Measurements from ENCODE around the gene TUBA8.
"Not testable (repeated sequence)": the region's sequence is repeated elsewhere in the genome, so short reads cannot be mapped to it uniquely, and the experiment has no call there.

The TUBA8 gene

DNA sequence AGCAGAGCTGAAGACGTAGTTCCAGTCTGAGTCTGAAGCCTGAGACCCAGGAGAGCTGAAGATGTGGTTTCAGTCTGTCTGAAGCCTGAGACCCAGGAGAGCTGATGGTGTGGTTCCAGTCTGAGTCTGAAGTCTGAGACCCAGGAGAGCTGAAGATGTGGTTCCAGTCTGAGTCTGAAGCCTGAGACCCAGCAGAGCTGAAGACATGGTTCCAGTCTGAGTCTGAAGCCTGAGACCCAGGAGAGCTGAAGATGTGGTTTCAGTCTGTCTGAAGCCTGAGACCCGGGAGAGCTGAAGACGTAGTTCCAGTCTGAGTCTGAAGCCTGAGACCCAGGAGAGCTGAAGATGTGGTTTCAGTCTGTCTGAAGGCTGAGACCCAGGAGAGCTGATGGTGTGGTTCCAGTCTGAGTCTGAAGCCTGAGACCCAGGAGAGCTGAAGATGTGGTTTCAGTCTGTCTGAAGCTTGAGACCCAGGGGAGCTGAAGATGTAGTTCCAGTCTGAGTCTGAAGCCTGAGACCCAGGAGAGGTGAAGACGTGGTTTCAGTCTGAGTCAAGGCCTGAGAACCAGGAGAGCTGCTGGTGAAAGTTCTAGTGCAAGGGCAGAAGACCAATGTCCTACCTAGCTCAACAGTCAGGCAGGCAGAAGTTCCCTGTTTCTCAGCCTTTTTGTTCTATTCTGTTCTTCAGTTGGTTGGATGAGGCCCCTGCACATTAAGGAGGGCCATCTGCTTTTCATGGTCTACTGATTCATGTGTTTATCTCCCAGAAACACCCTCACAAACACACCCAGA, 3.9 kb upstream of the TUBA8 start:
- not testable (repeated sequence) for DNase-seq

DNA sequence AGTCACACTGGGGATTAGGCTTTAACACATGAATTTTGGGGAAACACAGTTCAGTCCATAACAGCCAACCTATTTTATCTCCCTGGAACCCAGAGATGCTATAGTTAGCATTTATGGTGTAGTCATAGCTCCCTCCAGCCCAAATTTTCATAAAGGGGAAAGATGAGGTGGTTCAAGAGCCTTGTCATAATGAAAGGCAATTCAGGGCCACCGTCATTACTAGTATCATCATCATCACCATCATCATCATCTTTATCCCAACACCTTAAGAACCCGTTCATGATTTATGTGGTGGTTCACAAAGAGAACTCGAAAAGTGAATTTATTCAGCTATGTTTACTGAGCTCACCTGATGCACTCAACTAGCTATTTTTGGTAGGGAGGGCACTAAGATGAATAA, 2.4 kb upstream of the TUBA8 start:
- no peak for DNase-seq

DNA sequence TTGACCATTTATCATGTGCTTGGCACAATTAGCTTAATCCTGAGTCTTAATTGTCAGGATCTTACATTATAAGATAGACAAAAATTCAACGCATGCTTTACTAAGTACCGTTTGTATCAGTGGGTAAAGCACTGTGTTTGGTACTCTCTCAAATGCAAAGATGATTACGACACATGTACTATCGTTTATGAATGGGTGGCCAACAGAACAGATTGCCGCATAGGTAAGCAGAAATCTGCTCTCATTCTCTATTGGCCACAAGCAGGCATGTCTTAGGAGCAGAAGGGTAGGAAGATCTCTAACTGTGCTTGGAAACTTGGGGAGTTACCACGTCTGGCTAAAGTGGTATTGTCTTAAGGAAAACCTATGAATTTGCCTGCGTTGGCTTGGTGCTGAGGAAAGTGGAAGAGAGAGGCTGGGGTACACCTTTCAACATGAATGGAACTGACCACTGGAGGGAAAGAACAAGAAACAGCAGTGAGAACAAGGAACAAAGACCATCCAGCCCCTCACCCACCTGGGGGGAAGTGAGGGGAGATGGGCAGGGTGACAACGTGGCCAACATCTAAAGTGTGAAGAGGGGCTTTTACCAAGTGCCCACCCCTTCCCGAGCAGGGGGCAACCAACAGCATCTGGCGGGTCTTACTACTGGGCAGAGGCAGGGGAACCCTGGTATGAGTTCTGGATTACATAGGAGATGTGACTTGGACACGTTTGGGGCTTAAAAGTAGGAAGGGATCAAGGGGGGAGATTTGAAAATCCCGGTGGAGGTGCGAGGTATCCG, 1.0 kb upstream of the TUBA8 start:
- no peak for DNase-seq

DNA sequence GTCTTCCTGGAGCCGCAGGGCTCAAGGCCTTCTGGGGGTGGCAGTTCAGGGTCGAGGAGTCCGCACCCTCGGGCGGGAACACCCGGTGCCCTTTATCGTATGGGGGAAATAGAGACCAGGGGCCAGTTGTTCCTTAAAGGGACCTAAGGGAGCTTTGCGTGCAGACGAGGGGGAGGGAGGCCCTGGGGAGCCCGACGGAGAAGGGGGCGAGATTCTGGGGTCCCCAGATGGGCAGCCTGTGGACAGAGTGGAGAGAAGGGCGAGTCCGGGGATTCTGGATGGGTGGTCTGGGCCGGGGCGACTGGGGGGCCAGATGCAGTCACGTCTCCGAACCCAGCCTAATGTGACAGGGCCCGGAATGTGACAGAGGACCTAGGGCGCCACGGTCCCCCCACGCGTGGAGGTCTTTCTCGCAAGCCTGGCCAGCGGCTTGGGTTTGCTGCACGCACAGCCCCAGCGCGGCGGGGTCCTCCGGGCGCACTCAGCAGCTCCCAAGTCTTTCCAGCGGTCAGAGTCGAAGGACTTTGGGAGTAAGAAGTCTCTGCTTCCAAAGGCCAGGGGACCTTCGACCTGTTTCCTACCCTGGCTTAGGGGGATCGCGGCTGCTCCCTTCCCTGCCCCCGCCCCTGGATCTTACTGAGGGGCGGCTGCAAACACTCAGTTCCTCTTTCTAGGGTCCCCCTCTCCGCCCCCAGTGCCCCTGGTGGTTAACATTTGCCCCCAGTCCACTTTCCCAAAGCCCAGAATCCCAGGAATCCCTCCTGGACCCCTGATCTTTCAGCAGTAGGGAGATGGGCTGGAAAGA, 547 bp downstream of the TUBA8 start:
- DNase-seq: no peak

DNA sequence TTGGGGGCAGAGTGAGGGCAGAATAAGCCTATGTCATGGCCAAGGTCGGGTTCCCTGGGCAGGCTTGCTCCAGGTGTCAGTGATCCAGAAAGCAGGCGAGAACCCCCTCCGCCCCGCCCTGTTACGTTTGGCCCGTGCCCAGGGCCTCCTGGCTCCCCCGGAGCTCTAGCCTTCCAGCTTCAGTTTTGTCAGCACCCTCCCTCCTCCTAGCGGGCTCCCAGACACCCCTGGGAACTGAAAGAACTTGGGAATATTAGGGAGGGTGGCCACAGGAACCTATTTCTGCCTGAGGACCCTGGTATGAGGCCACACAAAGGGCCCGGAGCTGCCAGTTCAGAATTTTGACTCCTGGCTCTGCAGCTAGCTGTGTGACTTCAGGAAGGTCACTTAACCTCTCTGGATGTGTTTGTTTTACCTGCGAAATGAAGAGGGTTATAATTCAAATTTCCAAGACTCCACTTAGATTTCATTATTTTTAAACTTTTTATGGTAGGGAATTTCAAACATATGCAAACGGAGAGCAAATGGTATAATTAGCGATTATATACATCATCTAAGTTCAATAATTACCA, 1.2 kb downstream of the TUBA8 start:
- DNase-seq: no peak

DNA sequence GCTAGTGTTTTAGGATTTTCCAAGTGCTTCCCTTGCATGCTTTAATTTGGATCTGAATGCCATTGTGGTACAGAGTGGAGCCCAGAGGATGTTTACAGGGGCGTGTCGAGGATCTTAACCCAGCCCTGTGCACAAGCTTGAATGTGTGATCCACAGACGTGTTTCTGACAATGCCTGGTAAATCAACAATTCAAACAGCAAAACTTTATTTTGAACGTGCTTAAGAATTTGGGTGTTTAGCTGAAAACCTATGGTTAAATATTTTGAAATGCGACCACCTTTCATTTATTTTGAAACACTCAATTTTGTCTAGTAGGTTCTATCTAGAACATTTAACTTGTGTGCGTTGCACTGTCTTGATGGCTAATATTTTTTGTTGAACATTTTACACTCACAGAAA, 1.8 kb downstream of the TUBA8 start:
- no peak for DNase-seq

DNA sequence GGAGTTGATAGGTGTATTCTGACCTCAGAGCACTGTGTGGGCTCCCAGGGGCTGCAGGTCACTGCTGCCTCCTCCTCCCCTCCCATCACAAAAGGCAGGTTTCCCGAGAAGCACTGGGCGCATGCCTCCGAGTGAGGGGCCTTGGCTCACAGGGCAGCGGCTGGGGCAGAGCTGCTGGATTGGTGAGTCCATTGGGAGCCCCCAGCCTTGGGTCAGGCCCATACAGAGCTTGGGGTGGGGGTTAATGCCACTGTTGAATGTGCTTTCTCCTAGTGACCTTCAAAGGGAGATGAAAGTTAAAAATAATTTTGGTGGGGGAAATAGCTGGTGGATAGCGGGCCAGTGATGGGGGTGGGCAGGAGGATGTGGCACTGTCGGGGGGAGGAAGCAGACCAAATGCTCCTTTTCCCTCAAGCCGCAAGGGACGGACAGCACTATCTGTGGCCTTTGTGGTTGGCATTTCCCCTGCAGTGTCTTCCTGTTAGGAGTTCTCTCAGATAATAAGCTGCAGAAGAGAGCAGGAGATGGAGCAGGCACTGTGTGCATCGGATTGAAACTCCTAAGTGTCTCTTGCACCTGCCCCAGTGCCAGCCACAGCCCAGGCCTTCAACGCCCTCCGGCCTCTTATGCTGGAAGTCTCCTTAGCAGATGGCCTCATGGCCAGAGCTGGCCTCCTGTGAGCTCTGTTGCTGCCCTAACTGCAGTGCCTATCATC, 3.2 kb downstream of the TUBA8 start:
- no peak for DNase-seq

DNA sequence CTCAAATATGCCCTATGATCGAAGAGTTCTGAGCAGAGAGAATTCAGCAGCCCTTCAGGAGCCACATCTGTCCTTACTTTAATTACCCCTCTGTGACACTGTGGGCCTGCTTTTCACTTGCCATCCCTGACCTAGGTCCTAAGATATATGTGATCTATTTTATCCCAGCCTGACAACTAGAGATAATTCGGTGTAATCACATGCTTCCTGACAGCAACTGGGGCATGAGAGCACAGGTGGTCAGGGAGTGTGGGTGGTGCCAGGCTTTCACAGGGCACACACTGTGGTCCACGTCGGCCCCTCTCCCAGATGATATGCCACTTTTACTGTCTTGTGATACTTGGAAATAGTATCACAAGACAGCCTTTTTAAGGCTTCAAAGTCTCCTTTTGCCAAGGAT, 3.9 kb downstream of the TUBA8 start:
- DNase-seq: no peak

DNA sequence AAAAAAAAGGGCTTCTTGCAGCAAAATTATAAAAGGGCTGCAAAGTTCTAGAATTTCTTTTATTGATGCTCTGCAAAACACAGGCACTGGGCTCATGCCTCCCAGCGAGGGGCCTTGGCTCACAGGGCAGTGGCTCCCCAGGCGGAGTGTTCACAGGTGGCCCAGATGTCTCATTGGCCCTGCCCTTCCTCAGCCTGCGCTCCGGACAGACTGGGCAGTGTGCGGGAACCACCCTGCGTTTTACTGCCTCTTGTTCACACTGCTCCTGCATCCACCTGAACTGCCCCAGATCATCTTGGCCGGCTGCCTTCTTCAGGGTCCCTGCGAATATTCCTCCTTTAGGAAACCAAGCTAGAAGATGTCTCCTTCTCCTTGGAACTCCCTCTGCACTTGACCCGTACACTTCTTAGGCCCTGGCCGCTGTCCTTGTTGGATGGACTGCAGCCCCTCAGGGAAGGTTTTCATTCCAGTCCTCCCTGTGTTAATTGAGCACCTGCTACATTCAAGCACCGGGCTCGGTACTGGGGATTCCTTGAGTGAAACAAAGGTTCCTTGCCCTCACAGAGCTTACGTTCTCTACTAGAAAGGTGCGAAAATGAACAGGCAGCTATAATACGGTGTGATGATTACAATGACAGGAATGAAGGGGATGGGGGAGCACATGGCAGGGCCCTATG, 4.5 kb downstream of the TUBA8 start:
- no peak for DNase-seq

DNA sequence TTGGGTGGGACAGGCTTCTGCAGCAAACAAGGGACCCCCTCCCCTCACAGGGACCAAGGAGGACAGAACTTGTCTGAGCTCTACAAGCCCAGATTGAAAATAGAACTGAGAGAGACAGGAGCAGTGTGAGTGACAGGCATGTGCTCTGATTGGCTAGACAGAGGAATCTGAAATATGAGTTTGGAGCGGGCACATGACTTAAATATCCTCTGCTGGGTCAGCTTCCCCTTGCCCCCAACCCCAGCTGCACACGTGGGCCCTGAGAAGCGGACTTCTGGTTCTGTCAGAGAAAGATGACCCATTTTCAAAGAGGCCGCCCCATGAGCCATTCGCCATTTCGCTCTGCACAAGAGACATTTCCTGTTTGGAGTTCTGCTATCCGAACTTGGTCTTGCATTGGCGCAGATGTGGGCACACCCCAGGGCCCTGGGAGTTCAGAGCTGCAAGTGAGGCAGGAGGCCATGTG, 5.3 kb downstream of the TUBA8 start:
- no peak for DNase-seq

DNA sequence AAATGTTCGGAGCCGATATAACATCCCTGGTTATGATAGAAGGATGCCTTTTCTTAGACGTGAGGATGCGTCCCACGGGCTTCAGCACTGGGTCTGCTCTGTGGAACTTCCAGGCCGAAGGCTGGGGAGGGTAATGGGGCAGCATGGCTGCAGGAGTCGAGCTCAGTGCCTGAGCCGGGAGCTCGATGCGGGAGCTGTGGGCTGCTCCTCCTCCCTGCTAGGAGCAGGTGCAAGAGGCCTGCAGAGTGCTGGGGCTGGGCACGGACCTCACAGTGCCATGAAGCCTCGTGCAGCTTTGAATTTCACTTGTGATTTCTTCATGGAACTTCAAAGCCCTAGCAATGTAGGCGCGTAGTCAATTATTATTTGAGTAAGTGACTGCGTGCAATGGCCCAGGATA, 6.0 kb downstream of the TUBA8 start:
- no peak for DNase-seq

DNA sequence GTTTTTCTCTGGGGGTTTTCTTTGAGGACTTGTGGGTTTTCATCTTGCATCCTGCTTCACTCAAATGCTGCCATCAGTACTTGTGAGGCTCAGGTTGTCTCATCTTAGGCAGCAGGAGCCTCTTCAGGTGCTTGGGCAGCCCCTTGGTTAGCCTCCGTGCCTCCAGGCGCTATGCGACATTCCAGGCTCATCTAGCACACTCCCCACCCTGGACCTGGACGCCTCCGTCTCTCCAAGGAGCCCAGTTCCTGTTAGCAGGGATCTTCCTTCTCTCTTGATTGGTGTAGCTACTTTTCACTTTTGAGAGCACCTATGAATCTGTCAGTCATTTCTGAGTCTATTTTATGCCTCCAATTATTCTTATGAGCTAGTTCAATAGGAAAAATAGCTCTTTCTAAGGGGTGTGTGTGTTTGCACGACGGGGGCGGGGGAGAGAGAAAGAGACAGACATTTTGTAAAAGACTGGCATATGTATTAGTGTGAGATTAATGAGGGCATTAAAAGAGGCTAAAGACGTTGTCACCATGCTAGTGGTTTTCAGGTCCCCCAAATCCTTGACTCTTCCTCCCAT, 7.8 kb downstream of the TUBA8 start:
- no peak for DNase-seq

DNA sequence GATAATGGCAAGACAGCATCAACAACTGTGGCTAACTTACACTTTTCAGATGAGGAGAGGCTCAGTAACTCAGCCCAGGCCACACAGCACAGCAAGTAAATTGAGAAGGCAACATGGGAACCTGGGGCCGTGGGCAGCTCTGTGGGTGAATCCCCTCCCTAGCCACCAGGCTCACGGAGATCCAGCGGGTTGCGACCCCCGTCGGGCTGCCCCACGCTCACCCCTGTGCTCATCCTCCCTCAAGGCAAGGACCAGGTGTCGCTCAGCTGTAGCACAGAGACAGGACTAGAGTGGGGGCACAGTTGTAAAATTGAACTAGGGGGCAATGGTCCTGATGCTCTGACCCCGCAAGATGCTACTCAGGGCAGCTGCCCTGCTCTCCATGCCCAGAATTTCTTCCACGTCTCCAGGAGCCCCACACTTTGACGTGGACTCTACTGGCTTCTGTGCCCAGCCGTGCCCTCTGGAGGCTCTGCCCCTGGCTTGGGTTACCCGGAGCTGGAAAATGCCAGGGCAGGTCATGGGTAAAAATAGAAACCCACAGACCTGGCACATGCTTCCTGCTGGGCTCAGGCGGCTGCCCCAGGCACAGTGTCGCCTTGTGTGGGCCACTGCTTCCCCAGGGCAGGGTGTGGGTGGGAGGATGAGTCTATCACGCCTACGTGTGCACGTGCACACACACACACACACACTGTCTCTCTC, 9.0 kb downstream of the TUBA8 start:
- no peak for DNase-seq

DNA sequence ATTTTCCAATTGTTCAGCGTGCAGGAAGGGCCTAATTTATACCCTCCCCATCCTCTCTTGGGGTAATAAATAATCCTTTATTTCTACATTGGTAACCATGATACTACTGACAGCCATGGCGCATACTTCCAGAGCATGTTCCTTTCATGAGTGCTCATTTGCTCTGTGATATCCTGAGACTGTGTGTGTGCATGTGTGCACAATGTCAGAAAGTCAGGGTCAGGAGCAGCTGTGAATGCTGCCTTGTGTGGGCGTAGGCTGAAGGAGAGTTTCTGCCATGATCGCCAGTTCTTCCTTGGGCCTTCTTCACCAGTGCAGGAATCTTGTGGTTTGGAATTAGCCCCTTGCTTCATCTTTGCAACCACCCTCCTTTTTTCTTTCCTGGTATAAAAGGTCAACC, 10.2 kb downstream of the TUBA8 start:
- no peak for DNase-seq

DNA sequence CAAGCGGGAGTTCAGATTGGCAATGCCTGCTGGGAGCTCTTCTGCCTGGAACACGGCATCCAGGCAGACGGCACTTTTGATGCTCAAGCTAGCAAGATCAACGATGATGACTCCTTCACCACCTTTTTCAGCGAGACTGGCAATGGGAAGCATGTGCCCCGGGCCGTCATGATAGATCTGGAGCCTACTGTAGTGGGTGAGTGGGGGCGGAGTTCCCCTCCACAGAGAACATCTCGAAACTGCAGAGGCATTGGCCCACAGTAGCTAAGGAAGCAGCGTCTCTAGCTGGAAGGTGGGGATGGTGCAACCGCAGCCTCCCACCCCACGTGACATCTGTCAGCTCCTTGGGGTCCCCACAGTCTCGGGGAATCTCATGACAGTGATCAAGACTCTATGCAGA, 10.9 kb downstream of the TUBA8 start:
- DNase-seq: no peak

DNA sequence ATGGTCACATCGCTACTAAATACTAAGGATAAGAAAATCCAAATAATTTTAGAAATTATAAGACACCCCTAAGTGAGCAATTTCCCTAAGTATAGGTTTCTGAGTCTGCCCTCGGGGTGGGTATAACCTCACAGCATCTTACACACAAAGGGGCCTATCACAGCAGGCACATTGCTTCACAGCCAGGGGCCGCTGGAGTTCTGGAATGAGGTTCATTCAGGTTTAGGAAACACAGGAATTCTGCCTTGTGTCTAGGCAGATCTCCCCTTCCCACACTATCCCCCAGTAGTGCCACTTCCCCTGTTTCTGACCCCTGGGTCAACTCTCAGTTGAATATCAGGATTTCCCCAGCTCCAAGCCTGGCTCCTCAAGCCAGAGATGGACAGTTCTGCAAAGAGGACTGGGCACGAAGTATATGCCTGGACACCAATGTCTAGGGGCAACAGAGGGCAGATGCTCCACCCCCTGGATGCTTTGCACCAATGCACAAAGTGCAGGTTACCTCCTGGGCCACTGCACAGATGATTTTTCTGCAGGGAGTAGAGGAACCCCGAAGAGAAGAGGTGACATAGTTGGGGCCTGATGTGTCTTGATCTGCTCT, 11.4 kb downstream of the TUBA8 start:
- DNase-seq: no peak

DNA sequence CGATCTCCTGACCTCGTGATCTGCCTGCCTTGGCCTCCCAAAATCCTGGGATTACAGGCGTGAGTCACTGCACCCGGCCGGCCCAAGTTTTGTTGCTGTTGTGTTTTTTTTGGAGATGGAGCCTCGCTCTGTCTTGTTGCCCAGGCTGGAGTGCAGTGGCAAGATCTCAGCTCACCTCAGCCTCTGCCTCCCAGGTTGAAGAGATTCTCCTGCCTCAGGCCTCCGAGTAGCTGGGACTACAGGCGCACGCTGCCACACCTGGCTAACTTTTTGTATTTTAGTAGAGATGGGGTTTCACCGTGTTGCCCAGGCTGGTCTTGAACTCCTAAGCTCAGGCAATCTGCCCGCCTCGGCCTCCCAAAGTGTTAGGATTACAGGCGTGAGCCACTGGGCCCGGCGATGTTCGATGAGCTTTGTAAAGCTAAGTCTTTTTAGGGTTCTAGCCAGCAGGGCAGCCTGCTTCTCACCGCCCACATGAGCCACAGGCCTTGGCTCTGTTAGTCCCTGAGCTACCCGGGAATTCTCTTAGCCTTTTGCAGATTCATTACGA, 12.9 kb downstream of the TUBA8 start:
- DNase-seq: not testable (repeated sequence)

DNA sequence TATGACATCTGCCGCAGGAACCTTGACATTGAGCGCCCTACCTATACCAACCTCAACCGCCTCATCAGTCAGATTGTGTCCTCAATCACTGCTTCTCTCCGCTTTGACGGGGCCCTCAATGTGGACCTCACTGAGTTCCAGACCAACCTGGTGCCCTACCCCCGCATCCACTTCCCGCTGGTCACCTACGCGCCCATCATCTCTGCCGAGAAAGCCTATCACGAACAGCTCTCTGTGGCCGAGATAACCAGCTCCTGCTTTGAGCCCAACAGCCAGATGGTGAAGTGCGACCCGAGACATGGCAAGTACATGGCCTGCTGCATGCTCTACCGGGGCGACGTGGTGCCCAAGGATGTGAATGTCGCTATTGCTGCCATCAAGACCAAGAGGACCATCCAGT, 16.0 kb downstream of the TUBA8 start:
- no peak for DNase-seq

DNA sequence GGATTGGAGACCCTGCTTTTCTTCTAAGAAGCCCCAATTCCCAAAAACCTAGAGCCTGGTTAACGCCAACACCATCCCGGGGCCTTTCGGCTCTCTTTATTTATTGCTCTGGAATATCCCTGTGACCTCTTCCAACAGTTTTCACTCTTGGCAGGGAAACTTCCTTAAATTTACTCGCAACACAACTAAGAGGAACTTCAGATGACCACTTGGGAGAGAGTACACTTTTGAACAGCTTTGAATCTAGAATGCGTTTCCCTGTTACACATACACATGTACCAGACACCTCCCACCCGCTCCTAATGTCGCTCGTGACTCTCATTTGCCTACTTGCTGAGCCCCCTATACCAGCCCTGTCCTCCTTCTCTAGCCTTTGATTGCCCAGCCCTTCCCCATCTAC, 19.4 kb downstream of the TUBA8 start:
- no peak for DNase-seq
